Endothelial cell of umbilical vein (primary cell): ENCODE measurements around the gene THSD7A. TPM values are rescaled to one million over a fixed set of nuclear protein-coding genes. Genes with fewer than 3 reads are reported as not detected.

ENCODE experiments used
- BruUV-seq: library from RNA; stranded (reverse); fragments of 400-500 nt; replicated peaks from 2 replicates; lab custom pipeline; 2021; lab: Mats Ljungman, UMichigan
- CTCF ChIA-PET: fragments of 300-600, 350-600 bp; sonication (Branson Sonifier 250); formaldehyde crosslinking; loops from one replicate; lab custom pipeline; 2021; ENCODE audit warnings: antibody characterized with exemption, inconsistent platforms; lab: Charles Lee
- POLR2A ChIA-PET: fragments of 300-600, 350-600 bp; sonication (Branson Sonifier 250); formaldehyde crosslinking; loops from one replicate; lab custom pipeline; 2021; ENCODE audit warnings: antibody characterized with exemption, inconsistent platforms; lab: Charles Lee
- DNase-seq: peaks from one replicate; pipeline ENCODE4 v3.0.0-alpha.2; 2011; ENCODE audit warnings: low read depth, low spot score
- FAIRE-seq: peaks from 2 replicates; lab custom pipeline; 2011; peaks lifted over from hg19 to GRCh38; lab: Jason Lieb, UNC
- H2AFZ ChIP-seq: 2 replicates; pipeline ENCODE4 v1.6.0; 2012; ENCODE audit warnings: low read depth, low read length, control low read depth, inconsistent platforms
- H3K27ac ChIP-seq: 2 replicates; pipeline ENCODE4 v1.5.1; 2011; ENCODE audit warnings: low read depth, mild to moderate bottlenecking, control low read depth, low read length, moderate library complexity; ENCODE audit not compliant: insufficient read depth
- H3K27me3 ChIP-seq, 2 experiments: 2 replicates each; pipeline versions ENCODE4 v1.6.0 to v1.6.1; 2011; ENCODE audit warnings: low read length in 2 of 2, mixed read lengths in 1 of 2; ENCODE audit not compliant: control insufficient read depth in 2 of 2, insufficient read depth in 2 of 2
- H3K36me3 ChIP-seq, 2 experiments: 2 replicates in 1 of 2; 3 replicates in 1 of 2; pipeline ENCODE4 v1.5.1; 2011; ENCODE audit warnings: low read length in 2 of 2, mild to moderate bottlenecking in 1 of 2, moderate library complexity in 1 of 2; ENCODE audit not compliant: control insufficient read depth in 2 of 2, insufficient read depth in 2 of 2; ENCODE audit errors: extremely low read depth in 1 of 2
- H3K4me1 ChIP-seq: 3 replicates; pipeline ENCODE4 v1.5.1; 2011; ENCODE audit warnings: mild to moderate bottlenecking, low read length; ENCODE audit not compliant: control insufficient read depth, insufficient read depth; ENCODE audit errors: extremely low read depth
- H3K4me2 ChIP-seq: 2 replicates; pipeline ENCODE4 v1.6.1; 2011; ENCODE audit warnings: low read length, control low read depth, mixed read lengths; ENCODE audit not compliant: insufficient read depth
- H3K4me3 ChIP-seq, 3 experiments: fragments of 200-600 bp in 1 of 3; sonication (generic), shearing (Covaris generic) in 1 of 3; replicated peaks in 1 of 3; 2 replicates each; pipeline ENCODE4 v1.5.1; 2011 to 2016; ENCODE audit warnings: control low read depth in 3 of 3, low read length in 3 of 3, mild to moderate bottlenecking in 2 of 3, inconsistent platforms in 1 of 3, low read depth in 1 of 3, moderate library complexity in 1 of 3; ENCODE audit not compliant: insufficient read depth in 1 of 3
- H3K79me2 ChIP-seq: 2 replicates; pipeline ENCODE4 v1.6.0; 2012; ENCODE audit warnings: low read length, inconsistent platforms; ENCODE audit not compliant: control insufficient read depth, insufficient read depth
- H3K9ac ChIP-seq: replicated peaks from 2 replicates; pipeline ENCODE3; 2011; ENCODE audit warnings: low read length, control low read depth; ENCODE audit not compliant: insufficient read depth; ENCODE audit errors: extremely low read depth
- H3K9me1 ChIP-seq: replicated peaks from 3 replicates; pipeline ENCODE4 v1.6.0; 2011; ENCODE audit warnings: mild to moderate bottlenecking, low read length; ENCODE audit not compliant: control insufficient read depth, insufficient read depth; ENCODE audit errors: extremely low read depth
- H3K9me3 ChIP-seq: replicated peaks from 2 replicates; pipeline ENCODE4 v1.5.1; 2012; ENCODE audit warnings: low read length, inconsistent platforms; ENCODE audit not compliant: control insufficient read depth, insufficient read depth
- H4K20me1 ChIP-seq: replicated peaks from 2 replicates; pipeline ENCODE3; 2011; ENCODE audit warnings: mild to moderate bottlenecking, low read length; ENCODE audit not compliant: control insufficient read depth, insufficient read depth; ENCODE audit errors: extremely low read depth
- CTCF ChIP-seq, 2 donors: IDR thresholded peaks; 1 replicate in 1 of 2; 2 replicates in 1 of 2; pipeline ENCODE4 v1.5.1; 2011; ENCODE audit warnings: low read length in 2 of 2, mild to moderate bottlenecking in 2 of 2, moderate library complexity in 2 of 2, control low read depth in 1 of 2, inconsistent platforms in 1 of 2, low read depth in 1 of 2; ENCODE audit not compliant: insufficient read depth in 1 of 2; ENCODE audit errors: extremely low read depth in 1 of 2
- EZH2 ChIP-seq: IDR thresholded peaks from 2 replicates; pipeline ENCODE4 v1.6.1; 2012; ENCODE audit warnings: borderline replicate concordance, low read depth, mild to moderate bottlenecking, moderate library complexity, low read length, inconsistent platforms; ENCODE audit not compliant: severe bottlenecking
- FOS ChIP-seq: IDR thresholded peaks from 2 replicates; pipeline ENCODE4 v1.6.1; 2011; ENCODE audit warnings: mild to moderate bottlenecking, low read length, moderate library complexity, borderline replicate concordance; ENCODE audit not compliant: insufficient read depth
- GATA2 ChIP-seq: IDR thresholded peaks from 2 replicates; pipeline ENCODE4 v1.7.0; 2011; ENCODE audit warnings: low read depth, mild to moderate bottlenecking, moderate library complexity, mixed read lengths, low read length; ENCODE audit not compliant: insufficient read length, insufficient read depth
- JUN ChIP-seq: IDR thresholded peaks from 2 replicates; pipeline ENCODE4 v1.6.1; 2011; ENCODE audit warnings: borderline replicate concordance, low read depth; ENCODE audit not compliant: insufficient read length, insufficient read depth
- MYC ChIP-seq: IDR thresholded peaks from one replicate; pipeline ENCODE4 v1.6.1; 2011; ENCODE audit warnings: mild to moderate bottlenecking, low read depth, low read length
- POLR2A ChIP-seq: IDR thresholded peaks from 2 replicates; pipeline ENCODE4 v1.6.1; 2012; ENCODE audit warnings: low read depth, mild to moderate bottlenecking, control low read depth, low read length
- dilution Hi-C: fragments of 300-500 bp; cut with MboI; formaldehyde crosslinking; loops from one replicate; pipeline ENCODE4 v1.15.0; 2019; ENCODE audit warnings: low sequenced_read_pairs; ENCODE audit not compliant: extremely low pct_ligation_motif_present
- intact Hi-C: fragments of 100-400 bp; cut with micrococcal nuclease; formaldehyde crosslinking; loops from one replicate; pipeline ENCODE4 v1.10.0; 2022
- polyA plus RNA-seq, 4 experiments: library from polyadenylated mRNA; depleted of rRNA in 3 of 4; stranded (reverse) in 3 of 4; unstranded in 1 of 4; fragments of >200 nt; gene quantifications; 2 replicates each; pipeline versions ENCODE4 v1.2.1 to v1.2.3, GENCODE V29; 2011 to 2012; ENCODE audit warnings: missing spikeins in 1 of 4
- total RNA-seq: library from RNA; stranded (reverse); gene quantifications from 2 replicates; pipeline ENCODE4 v1.2.3, GENCODE V29; 2021

Gene THSD7A
- total and polyA plus RNA-seq, 2 donors (not counting 3 experiments of a cell fraction or from before 2014, with no cell fraction given) = 3.3 to 12.7 TPM

- no peak overlapping the region for H3K27ac ChIP-seq
- H3K27me3 ChIP-seq = no peaks in the 10 kb centered on the region
- H3K9me1 ChIP-seq = no peaks in the 10 kb centered on the region
- H3K36me3 ChIP-seq = no peaks in the 10 kb centered on the region
- H4K20me1 ChIP-seq = no peaks in the 10 kb centered on the region
- no TSS peak for BruUV-seq
- H3K4me3 ChIP-seq = no peak overlapping the region
- H3K9me3 ChIP-seq = no peaks in the 10 kb centered on the region
- no peak for DNase-seq
- intact Hi-C loops = no loop called here
- ChIA-PET POLR2A (no interaction called here), CTCF (no interaction called here)
- H3K79me2 ChIP-seq = no peaks in the 10 kb centered on the region
- TF ChIP-seq CTCF (IDR thresholded peaks at IDR 0.05; ENCODE audit: extremely low read depth in 1 of 2, insufficient read depth in 1 of 2, low read depth in 1 of 2, low read length in 2 of 2) (no peak), FOS (no peak), EZH2 (no peak), GATA2 (no peak), JUN (no peak), POLR2A (no peak), MYC (no peak)
- FAIRE-seq = no peak
- H2AFZ ChIP-seq = no peak overlapping the region
- dilution Hi-C loops = no loop called here
- no peak overlapping the region for H3K4me2 ChIP-seq
- H3K9ac ChIP-seq = no peak overlapping the region
- no peaks in the 10 kb centered on the region for H3K4me1 ChIP-seq
Measured at GRCh38 chr7:11327633-11328032, 504.4 kb downstream of the THSD7A start.
